K562 (cell line): ENCODE data around the gene CRTC3. TPM values are rescaled to one million over a fixed set of nuclear protein-coding genes. Genes with fewer than 3 reads are reported as not detected.
A peak's percentile ranks its signal among the peaks of the same experiment; 100 is the strongest.

Experiments used
- CHD2 ChIP-seq: IDR thresholded peaks from 2 replicates; pipeline ENCODE4 v1.6.1; 2011; ENCODE audit warnings: low read depth, low read length
- MEF2D ChIP-seq: conservative IDR thresholded peaks from 2 replicates; pipeline ENCODE4 v1.6.1; 2016; ENCODE audit warnings: low read depth, missing genetic modification characterization, missing compliant biosample characterization
- MEIS2 ChIP-seq: fragments of 450-650 bp; IDR thresholded peaks from 2 replicates; pipeline ENCODE4 v1.6.1; 2014; ENCODE audit warnings: mild to moderate bottlenecking; ENCODE audit not compliant: partially characterized antibody
- MTA1 ChIP-seq: fragments of 450-650 bp; IDR thresholded peaks from 2 replicates; pipeline ENCODE4 v1.6.1; 2017; ENCODE audit warnings: borderline replicate concordance
- NCOA2 ChIP-seq, 2 experiments: fragments of 450-650 bp; IDR thresholded peaks; 2 replicates each; pipeline ENCODE4 v1.6.1; 2018; ENCODE audit warnings: mild to moderate bottlenecking in 2 of 2, moderate library complexity in 1 of 2; ENCODE audit not compliant: partially characterized antibody in 2 of 2
- NR4A1 ChIP-seq, 2 experiments: fragments of 250-450 bp in 1 of 2; fragments of 450-650 bp in 1 of 2; sonication (Bioruptor Pico) in 1 of 2; IDR thresholded peaks; 2 replicates each; pipeline versions ENCODE4 v1.4.0 to v1.6.1; 2016 to 2020; ENCODE audit warnings: mild to moderate bottlenecking in 2 of 2, missing compliant biosample characterization in 1 of 2, missing genetic modification characterization in 1 of 2, moderate library complexity in 1 of 2
- OTX1 ChIP-seq: fragments of 450-650 bp; formaldehyde crosslinking; IDR thresholded peaks from 2 replicates; pipeline ENCODE4 v1.4.0; 2022; ENCODE audit warnings: mild to moderate bottlenecking
- PHB ChIP-seq: fragments of 250-450 bp; sonication (Bioruptor Pico); IDR thresholded peaks from 2 replicates; pipeline ENCODE4 v1.5.0; 2021
- PPARD ChIP-seq: fragments of 250-450 bp; sonication (Bioruptor Pico); IDR thresholded peaks from 2 replicates; pipeline ENCODE4 v1.8.0; 2022; ENCODE audit warnings: inconsistent platforms, mild to moderate bottlenecking, moderate library complexity
- RFX1 ChIP-seq: fragments of 450-650 bp; IDR thresholded peaks from 2 replicates; pipeline ENCODE4 v1.6.1; 2016; ENCODE audit warnings: mild to moderate bottlenecking, moderate library complexity
- SAP30 ChIP-seq: fragments of 200-600 bp; sonication (generic); IDR thresholded peaks from 2 replicates; pipeline ENCODE4 v1.6.1; 2012; ENCODE audit warnings: borderline replicate concordance, low read depth, mild to moderate bottlenecking, moderate library complexity, low read length, control low read depth, inconsistent platforms; ENCODE audit not compliant: insufficient read depth, poor library complexity, severe bottlenecking
- SMARCB1 ChIP-seq: IDR thresholded peaks from 2 replicates; pipeline ENCODE4 v1.6.1; 2011; ENCODE audit warnings: improper control_type of control experiment, low read depth; ENCODE audit not compliant: insufficient read length
- TBP ChIP-seq: optimal IDR thresholded peaks from 2 replicates; pipeline ENCODE3; 2011; ENCODE audit warnings: low read depth, low read length, improper control_type of control experiment
- TEAD2 ChIP-seq: fragments of 450-650 bp; IDR thresholded peaks from 2 replicates; pipeline ENCODE4 v1.6.1; 2016; ENCODE audit warnings: missing genetic modification characterization, control low read depth, missing compliant biosample characterization
- ZKSCAN3 ChIP-seq: fragments of 250-450 bp; sonication (Bioruptor Pico); IDR thresholded peaks from 2 replicates; pipeline ENCODE4 v1.4.0; 2020
- ZNF175 ChIP-seq: fragments of 200-800 bp; sonication (Bioruptor generic); IDR thresholded peaks from 2 replicates; pipeline ENCODE4 v1.6.1; 2016; ENCODE audit warnings: low read depth, mild to moderate bottlenecking, missing genetic modification characterization, missing compliant biosample characterization
- ZNF41 ChIP-seq: fragments of 250-450 bp; sonication (Bioruptor Pico); conservative IDR thresholded peaks from 2 replicates; pipeline ENCODE4 v1.4.0; 2020; ENCODE audit warnings: mild to moderate bottlenecking
- ZNF766 ChIP-seq: fragments of 200-800 bp; sonication (Bioruptor generic); conservative IDR thresholded peaks from 2 replicates; pipeline ENCODE4 v1.6.1; 2016; ENCODE audit warnings: missing genetic modification characterization, missing compliant biosample characterization
- polyA plus RNA-seq, 8 experiments: library from polyadenylated mRNA; depleted of rRNA in 4 of 8; stranded (reverse) in 5 of 8; unstranded in 3 of 8; fragments of >200 nt; fragmentation: Nextera tagmentation in 2 of 8; fragmentation: Illumina TruSeq in 1 of 8; extraction: Ambion mirVana in 2 of 8; extraction: Trizol in 1 of 8; gene quantifications; 2 replicates each; pipeline versions ENCODE4 v1.2.1 to v1.2.3, GENCODE V29; 2011 to 2014; ENCODE audit warnings: inconsistent platforms in 1 of 8, missing spikeins in 1 of 8
- total RNA-seq, 7 experiments: library from RNA; depleted of rRNA in 6 of 7; stranded (reverse); fragments of >200 nt in 6 of 7; fragmentation: Illumina TruSeq in 2 of 7; extraction: Trizol in 2 of 7; gene quantifications; 2 replicates each; pipeline versions ENCODE4 v1.2.1 to v1.2.3, GENCODE V29; 2011 to 2021; ENCODE audit warnings: low replicate concordance in 1 of 7
- TF ChIP-seq, protein P1 (sequence below), 2 experiments: fragments of 450-650 bp; IDR thresholded peaks; 2 replicates each; pipeline ENCODE4 v1.6.1; 2018; ENCODE audit warnings: mild to moderate bottlenecking in 2 of 2, low read depth in 1 of 2; ENCODE audit not compliant: partially characterized antibody in 2 of 2
- TF ChIP-seq, protein P2 (sequence below): fragments of 250-450 bp; sonication (Bioruptor Pico); IDR thresholded peaks from 2 replicates; pipeline ENCODE4 v1.8.0; 2022; ENCODE audit warnings: inconsistent platforms
- TF ChIP-seq, protein P3 (sequence below): fragments of 450-650 bp; IDR thresholded peaks from 2 replicates; pipeline ENCODE4 v1.6.1; 2016

The CRTC3 gene
- total and polyA plus RNA-seq, 9 of the 15 experiments (the other 6 are each of a cell fraction or from before 2014, with no cell fraction given): 1.2 to 19.0 (median 11.6) TPM

DNA sequence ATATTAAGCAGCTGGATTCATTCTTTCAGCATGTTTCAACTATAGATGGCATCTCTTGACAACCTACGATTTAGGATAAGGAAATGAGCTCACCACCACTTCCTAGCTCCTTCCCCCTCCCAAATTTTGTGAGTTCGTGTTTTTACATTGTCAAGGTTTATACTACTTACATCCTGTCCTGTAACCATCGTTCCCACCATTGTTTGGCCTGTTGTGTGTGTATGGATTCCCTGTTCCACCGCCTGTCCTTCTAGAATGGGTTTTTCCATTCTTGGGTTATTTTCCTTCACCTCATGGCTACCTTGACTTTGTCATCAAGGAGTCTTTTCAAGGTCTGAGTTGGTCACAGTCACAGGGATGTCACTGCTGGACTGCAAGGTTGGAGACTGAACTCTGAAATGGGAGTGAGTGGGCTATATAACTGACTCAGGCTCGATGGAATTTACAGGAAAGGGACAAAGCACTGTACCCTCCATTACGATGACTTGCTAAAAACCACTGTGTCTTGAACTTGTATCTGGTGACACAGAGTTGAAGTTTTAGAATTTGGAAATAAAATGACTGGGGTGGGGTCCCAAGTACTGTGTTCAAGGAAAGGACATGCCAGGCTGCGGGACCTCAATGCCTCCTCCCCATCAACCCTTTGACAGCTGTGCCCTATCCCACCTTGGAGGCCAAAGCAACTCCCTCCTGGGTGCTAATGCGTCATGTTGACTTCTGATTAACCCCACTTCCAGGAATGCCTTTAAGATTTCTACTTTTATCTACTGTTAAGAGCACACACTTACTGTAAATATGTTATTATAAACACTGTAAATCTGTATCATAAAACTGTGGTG, 120.6 kb downstream of the CRTC3 start (continued):
- TF ChIP-seq, protein P1, sequence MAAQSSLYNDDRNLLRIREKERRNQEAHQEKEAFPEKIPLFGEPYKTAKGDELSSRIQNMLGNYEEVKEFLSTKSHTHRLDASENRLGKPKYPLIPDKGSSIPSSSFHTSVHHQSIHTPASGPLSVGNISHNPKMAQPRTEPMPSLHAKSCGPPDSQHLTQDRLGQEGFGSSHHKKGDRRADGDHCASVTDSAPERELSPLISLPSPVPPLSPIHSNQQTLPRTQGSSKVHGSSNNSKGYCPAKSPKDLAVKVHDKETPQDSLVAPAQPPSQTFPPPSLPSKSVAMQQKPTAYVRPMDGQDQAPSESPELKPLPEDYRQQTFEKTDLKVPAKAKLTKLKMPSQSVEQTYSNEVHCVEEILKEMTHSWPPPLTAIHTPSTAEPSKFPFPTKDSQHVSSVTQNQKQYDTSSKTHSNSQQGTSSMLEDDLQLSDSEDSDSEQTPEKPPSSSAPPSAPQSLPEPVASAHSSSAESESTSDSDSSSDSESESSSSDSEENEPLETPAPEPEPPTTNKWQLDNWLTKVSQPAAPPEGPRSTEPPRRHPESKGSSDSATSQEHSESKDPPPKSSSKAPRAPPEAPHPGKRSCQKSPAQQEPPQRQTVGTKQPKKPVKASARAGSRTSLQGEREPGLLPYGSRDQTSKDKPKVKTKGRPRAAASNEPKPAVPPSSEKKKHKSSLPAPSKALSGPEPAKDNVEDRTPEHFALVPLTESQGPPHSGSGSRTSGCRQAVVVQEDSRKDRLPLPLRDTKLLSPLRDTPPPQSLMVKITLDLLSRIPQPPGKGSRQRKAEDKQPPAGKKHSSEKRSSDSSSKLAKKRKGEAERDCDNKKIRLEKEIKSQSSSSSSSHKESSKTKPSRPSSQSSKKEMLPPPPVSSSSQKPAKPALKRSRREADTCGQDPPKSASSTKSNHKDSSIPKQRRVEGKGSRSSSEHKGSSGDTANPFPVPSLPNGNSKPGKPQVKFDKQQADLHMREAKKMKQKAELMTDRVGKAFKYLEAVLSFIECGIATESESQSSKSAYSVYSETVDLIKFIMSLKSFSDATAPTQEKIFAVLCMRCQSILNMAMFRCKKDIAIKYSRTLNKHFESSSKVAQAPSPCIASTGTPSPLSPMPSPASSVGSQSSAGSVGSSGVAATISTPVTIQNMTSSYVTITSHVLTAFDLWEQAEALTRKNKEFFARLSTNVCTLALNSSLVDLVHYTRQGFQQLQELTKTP (IDR thresholded peaks at IDR 0.05; ENCODE audit: low read depth in 1 of 2, partially characterized antibody in 2 of 2): peak in 1 of 2 experiments; percentile 62
- TF ChIP-seq PPARD (CRISPR knock-in tag) (no peak), ZNF175 (peak; percentile 86; the same call in 1 of the 2 replicates), TBP (peak; percentile 59), NCOA2 (IDR thresholded peaks at IDR 0.05; ENCODE audit: partially characterized antibody in 2 of 2) (no peak), SMARCB1 (no peak), RFX1 (no peak), PHB (no peak), OTX1 (CRISPR knock-in tag) (no peak; the same call in 1 of the 2 replicates), SAP30 (no peak), NR4A1 (CRISPR knock-in tag; IDR thresholded peaks at IDR 0.05) (peak; percentile 67; the same call in 1 of the 2 replicates), NR4A1 (tag; IDR thresholded peaks at IDR 0.05) (peak; percentile 93), ZKSCAN3 (peak; percentile 31; the same call in 1 of the 2 replicates), CHD2 (no peak), MEF2D (tag) (peak; percentile 62), MEIS2 (peak; percentile 64), ZNF766 (CRISPR knock-in tag) (peak; percentile 90), MTA1 (no peak), ZNF41 (CRISPR knock-in tag) (peak; percentile 68; the same call in 1 of the 2 replicates), TEAD2 (tag) (peak; percentile 69)
- TF ChIP-seq, protein P2, sequence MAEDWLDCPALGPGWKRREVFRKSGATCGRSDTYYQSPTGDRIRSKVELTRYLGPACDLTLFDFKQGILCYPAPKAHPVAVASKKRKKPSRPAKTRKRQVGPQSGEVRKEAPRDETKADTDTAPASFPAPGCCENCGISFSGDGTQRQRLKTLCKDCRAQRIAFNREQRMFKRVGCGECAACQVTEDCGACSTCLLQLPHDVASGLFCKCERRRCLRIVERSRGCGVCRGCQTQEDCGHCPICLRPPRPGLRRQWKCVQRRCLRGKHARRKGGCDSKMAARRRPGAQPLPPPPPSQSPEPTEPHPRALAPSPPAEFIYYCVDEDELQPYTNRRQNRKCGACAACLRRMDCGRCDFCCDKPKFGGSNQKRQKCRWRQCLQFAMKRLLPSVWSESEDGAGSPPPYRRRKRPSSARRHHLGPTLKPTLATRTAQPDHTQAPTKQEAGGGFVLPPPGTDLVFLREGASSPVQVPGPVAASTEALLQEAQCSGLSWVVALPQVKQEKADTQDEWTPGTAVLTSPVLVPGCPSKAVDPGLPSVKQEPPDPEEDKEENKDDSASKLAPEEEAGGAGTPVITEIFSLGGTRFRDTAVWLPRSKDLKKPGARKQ (CRISPR knock-in tag): no peak
- TF ChIP-seq, protein P3, sequence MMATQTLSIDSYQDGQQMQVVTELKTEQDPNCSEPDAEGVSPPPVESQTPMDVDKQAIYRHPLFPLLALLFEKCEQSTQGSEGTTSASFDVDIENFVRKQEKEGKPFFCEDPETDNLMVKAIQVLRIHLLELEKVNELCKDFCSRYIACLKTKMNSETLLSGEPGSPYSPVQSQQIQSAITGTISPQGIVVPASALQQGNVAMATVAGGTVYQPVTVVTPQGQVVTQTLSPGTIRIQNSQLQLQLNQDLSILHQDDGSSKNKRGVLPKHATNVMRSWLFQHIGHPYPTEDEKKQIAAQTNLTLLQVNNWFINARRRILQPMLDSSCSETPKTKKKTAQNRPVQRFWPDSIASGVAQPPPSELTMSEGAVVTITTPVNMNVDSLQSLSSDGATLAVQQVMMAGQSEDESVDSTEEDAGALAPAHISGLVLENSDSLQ: peak; percentile 21; the same call in 1 of the 2 replicates
